Left colon (tissue), 2 donors: ENCODE results near the gene ERBB4. TPM values are rescaled to one million over a fixed set of nuclear protein-coding genes. Genes with fewer than 3 reads are reported as not detected.

Source experiments
- ATAC-seq: fragments of 200-7000 bp; cut with Tn5 transposase; one replicate; pipeline ENCODE4 v1.9.1; 2020; ENCODE audit warnings: mild to moderate bottlenecking, moderate library complexity
- DNase-seq, 2 donors: peaks; one replicate each; pipeline ENCODE4 v3.0.0-alpha.2; 2020
- intact Hi-C, 2 donors: fragments of 100-400 bp; cut with DNase I in 1 of 2; cut with micrococcal nuclease in 1 of 2; formaldehyde crosslinking; loops; one replicate each; pipeline versions ENCODE4 v1.11.2 to v1.14.0; 2022; cut with DNase I, micrococcal nuclease
- total RNA-seq, 2 donors: library from RNA; stranded (reverse); fragmentation: NEBNext Ultra II Directional; extraction: Animal tissue kit (Norgen Biotek cat#: 25700); gene quantifications; one replicate each; pipeline ENCODE4 v1.2.1, GENCODE V29; 2021
- donor health status: DM: no; HTN: no; CAD: no.
- donor health status: DM: yes; HTN: yes; CAD: no.

Gene ERBB4
- total RNA-seq, 2 donors from 2014 or later, result 0.18 to 0.70 TPM

- DNase-seq (peak in 1 of 2 donors; percentile 13), ATAC-seq (peak; percentile 52)
Observed at GRCh38 chr2:211455216-211455841, 1083.3 kb downstream of the ERBB4 start.

DNA sequence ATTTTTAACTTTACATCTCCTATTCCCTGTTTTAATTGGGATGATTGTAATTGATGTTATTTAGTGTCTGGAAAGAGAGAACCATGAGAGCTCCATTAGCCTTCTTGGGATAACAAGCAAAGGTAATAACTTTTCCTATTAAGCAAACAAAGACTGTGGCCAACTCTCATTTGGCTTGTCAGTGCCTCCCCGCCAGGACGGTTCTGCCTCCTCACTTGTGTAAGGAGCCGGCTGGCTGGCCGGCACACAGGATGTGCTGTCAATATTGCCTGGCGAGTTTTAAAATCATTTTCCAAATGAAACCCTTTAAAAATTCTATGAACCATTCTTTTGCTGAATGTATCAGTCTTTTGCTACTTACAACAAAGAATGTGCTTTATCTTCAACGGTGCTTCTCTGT lies 1083.9 kb downstream of the ERBB4 start:
- ATAC-seq (no peak), DNase-seq (no peak)
- intact Hi-C loops, result loop anchor here in 1 of 2 donors (5.0 kb wide), 1 partner anchor 1113 kb away; no protein-coding TSS in a partner anchor

More at GRCh38 chr2:211455216-211455841, 1083.3 kb downstream of the ERBB4 start:
- intact Hi-C loops, result loop anchor here in 1 of 2 donors (5.0 kb wide), 1 partner anchor 1112 kb away; no protein-coding TSS in a partner anchor

- intact Hi-C loops, result no loop called here
- DNase-seq, result no peak
Observed at GRCh38 chr2:211453311-211453887, 1085.2 kb downstream of the ERBB4 start.

GRCh38 chr2:211451642-211452041 lies 1087.0 kb downstream of the ERBB4 start:
- intact Hi-C loops, result no loop called here
- ATAC-seq, result no peak

More at GRCh38 chr2:211453311-211453887, 1085.2 kb downstream of the ERBB4 start:
- no peak for ATAC-seq

DNA sequence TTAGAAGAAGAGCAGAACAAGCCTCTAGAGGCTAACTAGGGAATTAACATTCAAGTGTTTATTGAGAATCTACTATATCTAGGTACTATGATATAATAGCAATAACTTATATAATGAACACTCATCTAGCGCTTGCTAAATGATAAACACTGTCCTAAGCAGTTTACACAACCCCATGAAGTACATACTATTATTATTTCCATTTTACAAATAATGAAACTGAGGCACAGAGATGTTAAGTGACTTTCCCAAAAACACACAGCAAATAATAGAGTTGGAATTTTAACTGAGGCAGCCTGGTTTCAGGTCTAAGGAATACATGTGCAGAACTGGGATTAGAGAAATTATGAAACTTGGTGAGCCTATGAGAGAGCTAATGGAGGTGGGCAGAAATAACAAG lies 1088.8 kb downstream of the ERBB4 start:
- no peak for DNase-seq
- no peak for ATAC-seq
- intact Hi-C loops, result no loop called here

More at GRCh38 chr2:211451642-211452041, 1087.0 kb downstream of the ERBB4 start:
- DNase-seq, result no peak

GRCh38 chr2:211447548-211447947 lies 1091.1 kb downstream of the ERBB4 start:
- ATAC-seq (no peak), DNase-seq (no peak)
- intact Hi-C loops, result no loop called here

GRCh38 chr2:211440107-211440506 lies 1098.5 kb downstream of the ERBB4 start:
- intact Hi-C loops, result no loop called here
- DNase-seq (no peak), ATAC-seq (no peak)

- intact Hi-C loops, result no loop called here
- DNase-seq, result no peak
- no peak for ATAC-seq
Observed at GRCh38 chr2:211439011-211439410, 1099.6 kb downstream of the ERBB4 start.

- intact Hi-C loops, result no loop called here
- no peak for ATAC-seq
- DNase-seq, result no peak
Observed at GRCh38 chr2:211437396-211437795, 1101.2 kb downstream of the ERBB4 start.

GRCh38 chr2:211436182-211436581 lies 1102.4 kb downstream of the ERBB4 start:
- intact Hi-C loops, result no loop called here
- ATAC-seq (no peak), DNase-seq (no peak)

DNA sequence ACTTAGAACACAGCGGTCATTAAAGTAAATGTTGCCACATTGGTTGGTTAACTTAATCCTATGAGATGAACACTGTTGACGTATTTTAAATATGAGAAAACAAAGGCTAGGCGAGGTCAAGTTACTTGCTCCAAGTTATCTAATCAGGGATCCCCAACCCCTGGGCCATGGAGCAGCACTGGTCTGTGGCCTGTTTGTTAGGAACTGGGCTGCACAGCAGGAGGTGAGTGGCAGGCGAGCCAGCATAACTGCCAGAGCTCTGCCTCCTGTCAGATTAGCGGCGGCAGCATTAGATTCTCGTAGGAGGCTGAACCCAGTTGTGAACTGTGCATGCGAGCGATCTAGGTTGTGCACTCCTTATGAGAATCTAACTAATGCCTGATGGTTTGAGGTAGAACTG lies 1103.3 kb downstream of the ERBB4 start:
- no peak for ATAC-seq
- DNase-seq, result no peak
- intact Hi-C loops, result no loop called here

GRCh38 chr2:211434773-211435172 lies 1103.8 kb downstream of the ERBB4 start:
- intact Hi-C loops, result no loop called here
- ATAC-seq (no peak), DNase-seq (no peak)

DNA sequence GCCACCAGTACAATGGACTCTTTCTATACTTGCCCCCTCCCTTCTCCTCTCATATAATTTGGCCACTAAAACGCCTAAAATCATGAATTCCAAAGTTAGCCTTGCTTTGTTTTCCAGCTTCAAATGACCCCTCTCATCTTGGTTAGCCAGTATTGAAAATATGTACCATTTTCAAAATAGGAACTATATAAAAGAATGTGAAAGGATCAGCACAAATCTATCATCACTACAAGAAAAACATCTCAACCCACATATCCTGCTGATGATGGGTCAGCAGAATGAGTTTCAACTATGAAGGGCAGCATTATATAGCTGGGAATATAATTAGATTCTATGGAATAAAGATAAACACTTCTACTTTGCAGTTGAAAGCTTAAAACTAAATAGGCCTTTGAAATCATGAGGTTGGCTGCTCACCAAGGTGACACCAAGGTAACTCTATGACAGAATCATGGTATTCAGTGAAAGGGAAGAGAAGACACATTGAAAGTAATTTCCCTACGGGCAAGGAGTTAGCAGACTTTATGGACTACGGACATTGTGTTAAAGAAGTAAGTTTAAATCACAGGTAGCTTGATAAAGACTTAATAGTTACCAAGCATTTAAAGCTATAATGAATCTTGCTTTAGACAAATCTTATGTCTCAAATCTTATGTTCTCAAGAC lies 1109.2 kb downstream of the ERBB4 start:
- intact Hi-C loops, result no loop called here
- DNase-seq (no peak), ATAC-seq (no peak)

- ATAC-seq, result no peak
- intact Hi-C loops, result no loop called here
- no peak for DNase-seq
Observed at GRCh38 chr2:211426240-211426639, 1112.4 kb downstream of the ERBB4 start.

- intact Hi-C loops, result no loop called here
- ATAC-seq (no peak), DNase-seq (no peak)
Observed at GRCh38 chr2:211423018-211423417, 1115.6 kb downstream of the ERBB4 start.

DNA sequence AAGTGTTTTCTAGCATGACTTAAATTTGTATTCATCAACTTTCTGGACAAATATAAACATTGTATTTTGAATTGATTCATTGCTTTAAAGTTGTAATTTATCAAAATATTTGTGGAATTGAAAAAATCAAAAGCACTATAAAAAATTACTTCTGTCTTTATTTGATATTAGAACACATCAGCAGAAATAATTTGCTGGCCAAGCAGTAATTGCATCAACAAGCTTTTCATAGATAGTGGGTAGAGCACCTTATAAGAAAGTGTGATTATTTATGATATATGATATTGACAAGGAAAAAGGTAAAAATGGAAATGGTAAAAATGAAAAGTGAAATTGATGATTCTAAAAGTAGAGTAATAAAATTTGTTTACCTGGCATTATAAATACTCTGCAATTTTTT lies 1121.1 kb downstream of the ERBB4 start:
- DNase-seq (no peak), ATAC-seq (no peak)
- intact Hi-C loops, result no loop called here

DNA sequence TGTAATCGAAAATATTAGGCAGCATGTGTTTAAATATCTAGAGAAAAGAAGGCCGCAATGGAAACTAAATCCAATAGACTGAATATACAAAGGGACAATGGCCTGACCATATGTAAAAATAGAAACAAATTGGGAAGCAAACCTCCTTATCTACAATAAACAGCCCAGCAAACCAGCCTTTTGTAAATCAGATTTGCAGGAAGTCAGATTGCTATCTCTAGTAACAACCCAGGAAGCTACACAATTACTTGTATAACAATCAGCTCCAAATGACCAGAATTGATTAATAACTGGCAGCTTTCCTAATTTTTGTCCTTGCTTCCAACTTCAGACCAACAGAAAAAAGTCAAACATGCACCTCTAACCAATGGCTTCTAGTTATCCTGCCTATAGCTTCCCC lies 1122.2 kb downstream of the ERBB4 start:
- no peak for ATAC-seq
- DNase-seq, result no peak
- intact Hi-C loops, result no loop called here

DNA sequence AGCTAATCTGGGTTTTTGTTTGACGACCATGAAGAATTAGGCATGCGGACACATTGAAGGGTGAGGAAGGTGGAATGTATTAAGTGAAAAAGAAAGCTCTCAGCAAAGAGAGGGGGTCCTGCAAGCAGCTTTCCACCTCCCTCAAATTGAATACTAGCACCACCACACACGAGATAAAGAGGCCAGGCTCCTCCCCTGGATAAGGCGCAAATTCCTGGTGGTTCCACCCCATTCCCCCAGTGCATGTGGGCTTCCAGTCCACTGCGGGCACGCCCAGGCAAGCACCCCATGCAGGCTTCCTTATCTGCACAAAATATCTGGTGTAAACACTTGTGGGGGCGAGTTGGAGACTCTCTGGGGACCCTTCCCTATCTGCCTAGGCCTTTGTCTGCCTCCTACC lies 1124.9 kb downstream of the ERBB4 start:
- no peak for ATAC-seq
- DNase-seq, result no peak
- intact Hi-C loops, result no loop called here

DNA sequence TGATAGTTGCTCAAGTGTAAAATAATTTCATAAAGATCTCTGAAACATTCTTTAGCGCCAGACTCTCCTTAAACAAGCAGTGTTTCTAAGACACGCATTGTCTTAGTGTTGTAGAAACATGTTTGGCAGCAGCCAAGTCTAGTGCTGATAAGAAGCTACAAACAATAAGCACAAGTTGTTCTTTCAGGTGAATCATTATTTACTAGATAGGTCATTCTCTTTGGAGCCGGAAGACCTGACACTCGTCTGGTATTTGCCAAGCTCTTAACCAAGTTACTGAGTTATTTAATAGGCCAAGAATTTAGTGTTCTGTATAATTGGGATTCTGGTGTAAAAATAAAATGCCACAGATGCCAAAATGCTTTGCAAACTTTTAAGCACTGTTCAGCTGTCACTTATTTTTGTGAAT lies 1130.1 kb downstream of the ERBB4 start:
- no peak for DNase-seq
- ATAC-seq, result no peak
- intact Hi-C loops, result no loop called here

- no peak for DNase-seq
- intact Hi-C loops, result no loop called here
Observed at GRCh38 chr2:211407076-211407475, 1131.5 kb downstream of the ERBB4 start.

More at GRCh38 chr2:211407076-211407475, 1131.5 kb downstream of the ERBB4 start:
- ATAC-seq, result no peak
